Loucy (cell line): ENCODE results near the gene KCNK13.

Experiments used
- H2AFZ ChIP-seq: fragments of 200-600 bp; sonication (generic); 2 replicates; pipeline ENCODE4 v1.6.0; 2016; ENCODE audit warnings: antibody characterized with exemption, mild to moderate bottlenecking, low read length, moderate library complexity
- H3F3A ChIP-seq: fragments of 200-600 bp; 2 replicates; pipeline ENCODE4 v1.6.0; 2016; ENCODE audit warnings: antibody characterized with exemption, low read depth, mild to moderate bottlenecking
- H3K27me3 ChIP-seq: fragments of 200-600 bp; sonication (generic); 2 replicates; pipeline ENCODE4 v1.6.1; 2014; ENCODE audit warnings: low read length, mild to moderate bottlenecking; ENCODE audit not compliant: insufficient read depth, poor library complexity, severe bottlenecking
- H3K36me3 ChIP-seq: fragments of 200-600 bp; sonication (generic); 2 replicates; pipeline ENCODE4 v1.6.1; 2016; ENCODE audit warnings: low read length; ENCODE audit not compliant: insufficient read depth
- H3K4me1 ChIP-seq: fragments of 200-600 bp; sonication (generic); 2 replicates; pipeline ENCODE4 v1.5.1; 2014; ENCODE audit warnings: low read length, mild to moderate bottlenecking; ENCODE audit not compliant: insufficient read depth, poor library complexity, severe bottlenecking
- H3K4me2 ChIP-seq: fragments of 200-600 bp; sonication (generic); 2 replicates; pipeline ENCODE4 v1.6.0; 2014; ENCODE audit warnings: antibody characterized with exemption, low read length, low read depth, mild to moderate bottlenecking; ENCODE audit not compliant: poor library complexity, severe bottlenecking
- H3K4me3 ChIP-seq: fragments of 200-600 bp; sonication (generic); 2 replicates; pipeline ENCODE4 v1.5.1; 2014; ENCODE audit warnings: low read length, mild to moderate bottlenecking, mixed read lengths; ENCODE audit not compliant: poor library complexity, severe bottlenecking
- H3K79me2 ChIP-seq: fragments of 200-600 bp; sonication (generic); 2 replicates; pipeline ENCODE4 v1.6.1; 2014; ENCODE audit warnings: low read length; ENCODE audit not compliant: insufficient read depth
- H3K9ac ChIP-seq: fragments of 200-600 bp; sonication (generic); 2 replicates; pipeline ENCODE4 v1.6.0; 2014; ENCODE audit warnings: mild to moderate bottlenecking, low read depth, low read length, moderate library complexity; ENCODE audit not compliant: poor library complexity, severe bottlenecking
- H3K9me2 ChIP-seq: fragments of 200-600 bp; sonication (generic); replicated peaks from 2 replicates; pipeline ENCODE4 v1.6.1; 2016; ENCODE audit warnings: low read depth, low read length, mixed read lengths
- H3K9me3 ChIP-seq: fragments of 200-600 bp; sonication (generic); 2 replicates; pipeline ENCODE4 v1.6.1; 2014; ENCODE audit warnings: mild to moderate bottlenecking, antibody characterized with exemption, low read length, low read depth; ENCODE audit not compliant: insufficient read depth
- H4K20me1 ChIP-seq: fragments of 200-600 bp; sonication (generic); 2 replicates; pipeline ENCODE4 v1.6.0; 2014; ENCODE audit warnings: antibody characterized with exemption, low read length, mild to moderate bottlenecking; ENCODE audit not compliant: insufficient read depth, poor library complexity, severe bottlenecking
- CTCF ChIP-seq: fragments of 200-600 bp; sonication (generic); conservative IDR thresholded peaks from 2 replicates; pipeline ENCODE4 v1.5.1; 2014; ENCODE audit warnings: mild to moderate bottlenecking, antibody characterized with exemption, low read length
- EZH2phosphoT487 ChIP-seq: fragments of 200-600 bp; IDR thresholded peaks from 2 replicates; pipeline ENCODE4 v1.6.1; 2018; ENCODE audit warnings: antibody characterized with exemption, mild to moderate bottlenecking, moderate library complexity, borderline replicate concordance

The KCNK13 gene

DNA sequence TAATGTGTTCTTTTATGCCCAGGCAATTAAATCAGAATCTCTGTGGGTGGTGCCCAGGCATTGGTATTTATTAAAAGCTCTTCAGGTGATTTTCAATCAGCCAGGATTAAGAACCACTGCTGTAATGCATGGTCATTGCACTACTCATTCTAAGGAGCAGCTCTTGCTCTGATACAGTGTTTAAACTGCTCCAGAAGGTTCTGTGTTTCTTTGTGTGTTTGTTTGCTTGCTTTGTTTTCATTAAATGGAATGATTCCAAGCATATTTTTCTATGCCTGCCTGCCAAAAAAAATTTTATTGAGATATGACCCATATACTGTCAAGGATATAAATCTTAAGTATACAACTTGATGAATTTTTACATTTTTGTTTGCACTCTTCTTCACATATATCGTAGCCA lies 54.0 kb downstream of the KCNK13 start:
- TF ChIP-seq CTCF (no peak), EZH2phosphoT487 (no peak)
- H3K4me2 ChIP-seq: no peak overlapping the region

DNA sequence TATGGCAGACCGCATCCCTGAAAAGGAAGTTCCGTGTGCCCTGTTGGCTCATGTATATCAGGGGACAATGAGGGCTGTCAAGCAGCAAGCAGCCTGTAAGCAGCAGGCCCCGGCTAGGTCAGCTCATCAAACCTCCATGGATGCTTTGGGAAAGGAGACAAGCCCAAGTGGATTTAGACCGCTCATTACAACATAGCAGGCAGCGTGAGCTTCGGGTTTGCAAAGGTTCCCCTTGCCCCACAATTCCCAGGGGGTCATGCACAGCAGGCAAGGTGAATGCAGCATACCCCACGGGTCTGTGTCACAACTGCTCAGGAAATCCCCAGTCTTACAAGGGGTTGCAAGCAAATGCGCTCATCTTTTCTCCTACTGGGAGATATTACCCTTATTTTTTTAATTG lies 54.6 kb downstream of the KCNK13 start:
- H3K36me3 ChIP-seq: no peaks in the 10 kb centered on the region
- no peaks in the 10 kb centered on the region for H3K9me2 ChIP-seq
- no peaks in the 10 kb centered on the region for H3F3A ChIP-seq
- H3K4me1 ChIP-seq: no peaks in the 10 kb centered on the region
- H4K20me1 ChIP-seq: no peaks in the 10 kb centered on the region
- H3K79me2 ChIP-seq: no peaks in the 10 kb centered on the region
- H3K9ac ChIP-seq: no peak overlapping the region
- no peaks in the 10 kb centered on the region for H3K9me3 ChIP-seq
- H3K27me3 ChIP-seq: no peaks in the 10 kb centered on the region
- TF ChIP-seq EZH2phosphoT487 (no peak), CTCF (no peak)
- H3K4me2 ChIP-seq: no peak overlapping the region
- no peak overlapping the region for H2AFZ ChIP-seq
- no peak overlapping the region for H3K4me3 ChIP-seq

More for the DNA sequence above, 54.0 kb downstream of the KCNK13 start:
- Histone ChIP-seq H2AFZ (no peak overlapping the region), H3K9ac (no peak overlapping the region), H3K79me2 (no peaks in the 10 kb centered on the region), H3K9me3 (no peaks in the 10 kb centered on the region), H4K20me1 (no peaks in the 10 kb centered on the region), H3K4me3 (no peak overlapping the region), H3K4me1 (no peaks in the 10 kb centered on the region), H3K27me3 (no peaks in the 10 kb centered on the region), H3F3A (no peaks in the 10 kb centered on the region), H3K36me3 (no peaks in the 10 kb centered on the region), H3K9me2 (no peaks in the 10 kb centered on the region)

- H3K9me2 ChIP-seq: no peaks in the 10 kb centered on the region
- H3K36me3 ChIP-seq: no peaks in the 10 kb centered on the region
- H3F3A ChIP-seq: no peaks in the 10 kb centered on the region
- no peak overlapping the region for H3K4me2 ChIP-seq
- no peaks in the 10 kb centered on the region for H3K4me1 ChIP-seq
- no peak overlapping the region for H2AFZ ChIP-seq
- H3K9me3 ChIP-seq: no peaks in the 10 kb centered on the region
- H3K9ac ChIP-seq: no peak overlapping the region
- no peaks in the 10 kb centered on the region for H3K27me3 ChIP-seq
- H4K20me1 ChIP-seq: no peaks in the 10 kb centered on the region
- TF ChIP-seq CTCF: no peak
- no peak for TF ChIP-seq EZH2phosphoT487
- no peaks in the 10 kb centered on the region for H3K79me2 ChIP-seq
- no peak overlapping the region for H3K4me3 ChIP-seq
Observed at GRCh38 chr14:90118027-90118426, 56.2 kb downstream of the KCNK13 start.
